Measurements from ENCODE around the gene ALDH16A1.
A peak's percentile ranks its signal among the peaks of the same experiment; 100 is the strongest.

ALDH16A1 gene

DNA sequence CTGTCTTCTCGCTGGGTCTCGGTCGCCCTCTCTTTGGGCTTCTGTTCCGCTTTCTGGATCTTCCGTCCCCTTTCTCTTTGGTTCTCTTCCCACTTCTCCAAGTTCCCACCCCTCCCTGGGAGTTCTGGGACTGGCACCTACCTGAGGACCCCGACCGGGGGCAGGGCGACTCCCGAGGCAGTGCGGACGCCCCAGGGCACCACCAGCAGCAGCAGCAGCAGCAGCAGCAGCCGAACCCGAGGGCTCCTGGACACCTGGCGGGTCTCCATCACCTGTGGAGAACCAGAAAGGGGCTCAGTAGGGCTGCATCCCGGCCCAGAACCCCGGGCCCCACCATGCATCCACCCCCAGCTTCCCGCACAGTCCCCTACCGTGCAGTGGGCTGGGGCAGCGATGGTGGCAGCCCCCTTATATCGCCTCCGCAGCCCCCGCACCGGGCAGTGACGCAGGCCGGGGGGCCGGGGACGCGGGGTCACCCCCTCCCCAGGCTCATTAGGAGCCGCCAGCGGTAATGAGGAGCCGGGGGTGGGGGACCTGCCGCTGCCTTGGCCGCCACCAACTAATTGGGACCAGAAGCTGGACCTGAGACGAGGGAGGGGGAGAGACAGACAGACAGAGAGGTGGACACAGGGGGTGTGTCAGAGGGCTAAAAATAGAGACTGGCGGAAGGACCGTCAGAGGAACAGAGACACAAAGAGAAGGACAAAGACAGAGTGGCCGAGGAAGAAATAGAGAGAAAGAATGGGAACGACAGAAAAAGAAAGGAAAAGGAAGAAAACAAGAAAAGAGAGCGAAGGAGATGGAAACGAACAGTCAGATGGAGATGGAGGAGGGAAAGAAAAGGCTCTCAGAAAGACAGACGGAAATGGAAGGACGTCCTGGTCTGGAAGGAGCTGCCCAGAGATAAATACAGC, 29.7 kb upstream of the ALDH16A1 start, which contains the start of gene PTH2:
Gene PTH2, minus strand, starts transcription at position 371 of the 914 bp plus-strand sequence. Its CDS starts 102 bp downstream, at position 269.
- DNase-seq (ENCODE audit: extremely low read depth in 1 of 2, low read depth in 1 of 2), result no peak

DNA sequence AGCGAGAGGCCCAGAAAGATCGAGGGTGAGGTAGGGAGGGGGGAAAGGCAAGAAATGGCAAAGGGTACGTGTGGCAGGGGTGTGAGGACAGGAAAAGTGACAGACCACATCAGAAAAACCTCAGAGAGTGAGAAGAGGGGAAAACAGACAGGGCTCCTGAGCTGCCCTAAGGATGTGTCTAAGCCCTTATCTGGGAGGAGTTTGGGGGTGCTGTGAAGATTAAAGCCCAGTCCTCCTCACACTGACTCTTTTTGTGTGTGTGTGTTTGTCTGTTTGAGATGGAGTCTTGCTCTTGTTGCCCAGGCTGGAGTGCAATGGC, 29.1 kb upstream of the ALDH16A1 start:
- DNase-seq (ENCODE audit: extremely low read depth in 1 of 2, low read depth in 1 of 2), result no peak

DNA sequence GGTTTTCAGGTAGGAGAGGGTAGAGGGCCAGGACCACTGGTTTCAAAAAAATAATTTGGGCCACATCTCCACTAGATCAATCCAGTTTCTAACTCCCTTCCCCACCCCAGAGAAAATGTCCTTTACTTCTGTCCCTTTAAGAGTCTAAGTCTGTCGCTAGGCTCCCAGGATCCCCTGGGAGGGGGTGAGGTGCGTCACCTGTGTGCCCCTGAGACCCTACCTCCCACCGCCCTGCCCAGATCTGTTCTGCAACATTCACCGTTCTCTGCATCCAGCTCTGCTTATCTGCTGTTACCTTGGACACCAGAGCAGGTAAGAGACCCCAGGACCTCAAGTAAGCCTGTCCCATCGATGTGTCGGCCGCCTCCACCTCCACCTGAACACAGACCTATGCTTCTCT, 27.8 kb upstream of the ALDH16A1 start, which contains the start of gene GFY:
Gene GFY, plus strand, starts transcription at position 211 of the 400 bp plus-strand sequence. CDS start 1,043 bp downstream, outside the sequence.
- no peak for DNase-seq (ENCODE audit: extremely low read depth in 1 of 2, low read depth in 1 of 2)

DNA sequence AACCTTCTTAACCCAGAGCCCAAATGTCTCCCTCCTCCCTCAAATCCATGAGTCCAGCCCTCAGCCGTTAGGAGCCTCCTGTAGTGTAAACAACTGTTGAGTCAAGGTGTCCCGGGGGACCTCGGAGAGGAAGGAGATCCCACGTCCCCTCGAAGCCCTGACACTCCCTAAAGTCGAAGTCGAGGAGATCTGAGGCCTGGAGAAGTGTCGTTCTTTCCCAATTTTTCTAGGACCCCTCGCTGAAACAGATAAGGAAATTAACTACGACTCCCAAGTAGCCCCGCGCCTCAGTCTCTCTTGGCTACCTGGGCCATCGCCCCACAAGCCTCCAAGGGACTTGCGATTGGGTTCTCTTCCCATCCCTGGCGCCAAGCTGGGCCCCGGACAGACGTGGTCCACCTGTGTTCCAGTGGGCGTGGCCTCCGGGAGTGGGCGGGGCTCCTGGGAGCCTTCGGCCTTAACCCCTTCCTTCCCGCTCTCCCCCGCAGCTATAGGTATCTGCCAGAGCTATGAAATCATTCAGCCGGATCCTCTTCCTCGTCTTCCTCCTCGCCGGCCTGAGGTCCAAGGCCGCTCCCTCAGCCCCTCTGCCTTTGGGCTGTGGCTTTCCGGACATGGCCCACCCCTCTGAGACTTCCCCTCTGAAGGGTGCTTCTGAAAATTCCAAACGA, 27.0 kb upstream of the ALDH16A1 start:
- no peak for DNase-seq (ENCODE audit: extremely low read depth in 1 of 2, low read depth in 1 of 2)

DNA sequence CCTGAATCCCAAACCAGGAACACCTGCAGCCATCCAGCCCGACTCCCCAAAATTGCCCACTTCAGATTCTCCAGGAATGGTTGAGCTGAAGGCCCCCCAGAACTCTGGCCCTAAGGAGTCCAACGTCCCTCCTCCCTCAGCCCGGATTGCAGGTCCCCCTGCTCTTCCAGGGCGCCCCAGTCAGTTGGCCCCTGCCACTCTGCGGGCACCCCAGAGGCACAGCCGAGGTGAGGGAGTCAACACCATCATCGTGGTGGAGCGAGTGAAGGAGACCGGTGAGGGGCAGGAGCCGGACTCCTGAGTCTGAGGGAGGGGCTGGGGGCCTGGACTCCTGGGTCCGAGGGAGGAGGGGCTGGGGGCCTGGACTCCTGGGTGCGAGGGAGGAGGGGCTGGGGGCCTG, 25.7 kb upstream of the ALDH16A1 start:
- DNase-seq (ENCODE audit: extremely low read depth in 1 of 2, low read depth in 1 of 2), result no peak

DNA sequence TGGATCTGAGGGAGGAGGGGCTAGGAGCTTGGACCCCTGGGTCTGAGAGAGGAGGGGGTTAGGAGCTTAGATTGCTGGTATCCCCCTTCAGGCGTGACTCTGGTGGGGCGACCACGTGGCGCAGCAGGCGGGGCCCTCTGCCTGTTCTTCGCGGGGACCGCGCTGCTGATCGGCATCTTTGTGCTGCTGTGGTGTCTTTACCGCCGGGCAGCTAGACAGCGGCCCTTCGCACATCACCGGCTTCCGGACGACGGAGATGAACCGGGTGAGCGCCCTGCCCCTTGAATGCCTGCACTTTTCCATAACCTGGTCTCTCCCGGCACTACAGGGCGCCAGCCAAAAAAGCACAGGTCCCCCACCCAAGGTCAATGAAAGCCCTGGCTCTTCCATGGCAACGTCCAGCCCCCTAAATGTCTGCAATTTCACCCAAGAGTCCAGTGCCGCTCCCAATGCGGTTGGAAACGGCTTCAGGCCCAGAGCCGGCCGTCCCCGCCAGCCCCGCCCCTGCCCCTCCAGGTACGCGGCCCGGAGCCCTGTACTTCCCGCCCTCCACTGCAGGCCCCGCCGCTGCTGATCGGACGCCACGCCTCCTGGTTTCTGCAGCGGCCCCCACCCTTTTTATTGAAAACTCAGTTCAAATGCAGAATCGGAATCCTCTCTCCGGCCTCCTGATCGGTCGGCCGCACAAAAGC, 25.0 kb upstream of the ALDH16A1 start:
- no peak for DNase-seq (ENCODE audit: extremely low read depth in 1 of 2, low read depth in 1 of 2)

DNA sequence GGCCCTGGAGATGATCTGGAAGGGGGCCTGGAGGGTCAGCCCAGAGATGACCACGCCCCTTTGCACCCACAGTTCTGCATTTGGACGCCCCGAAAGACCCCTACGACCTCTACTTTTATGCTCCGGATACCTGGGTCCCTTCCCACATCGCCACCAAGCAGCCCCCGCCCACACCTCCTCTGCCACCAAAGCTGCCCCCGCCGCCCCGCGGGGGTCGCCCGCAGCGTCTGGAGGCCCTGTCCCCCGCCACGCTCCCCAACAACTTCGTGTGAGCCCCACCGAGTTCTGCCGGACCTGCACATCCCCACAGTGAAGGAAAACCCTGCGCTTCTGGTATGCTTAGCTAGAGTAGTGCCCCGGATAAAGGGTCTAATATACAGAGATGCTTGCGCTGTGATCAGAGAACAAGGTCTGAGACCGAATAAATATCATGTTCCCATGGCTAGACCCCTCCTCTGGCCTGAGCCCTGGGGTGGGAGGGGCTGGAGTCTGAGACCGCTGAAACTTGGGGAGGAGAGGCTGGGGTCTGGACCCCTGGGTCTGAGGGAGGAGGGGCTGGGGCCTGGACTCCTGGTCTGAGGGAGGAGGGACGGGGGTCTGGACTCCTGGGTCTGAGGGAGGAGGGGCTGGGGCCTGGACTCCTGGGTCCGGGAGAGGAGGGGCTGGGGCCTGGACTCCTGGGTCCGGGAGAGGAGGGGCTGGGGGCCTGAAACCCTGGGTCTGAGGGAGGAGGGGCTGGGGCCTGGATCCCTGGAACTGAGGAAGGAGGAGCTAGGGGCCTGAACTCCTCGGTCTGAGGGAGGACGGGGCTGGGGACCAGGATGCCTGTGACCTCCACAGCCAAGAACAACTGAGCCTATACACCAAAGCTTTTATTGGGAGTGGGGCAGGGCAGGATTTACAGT, 24.2 kb upstream of the ALDH16A1 start:
- no peak for DNase-seq (ENCODE audit: extremely low read depth in 1 of 2, low read depth in 1 of 2)

DNA sequence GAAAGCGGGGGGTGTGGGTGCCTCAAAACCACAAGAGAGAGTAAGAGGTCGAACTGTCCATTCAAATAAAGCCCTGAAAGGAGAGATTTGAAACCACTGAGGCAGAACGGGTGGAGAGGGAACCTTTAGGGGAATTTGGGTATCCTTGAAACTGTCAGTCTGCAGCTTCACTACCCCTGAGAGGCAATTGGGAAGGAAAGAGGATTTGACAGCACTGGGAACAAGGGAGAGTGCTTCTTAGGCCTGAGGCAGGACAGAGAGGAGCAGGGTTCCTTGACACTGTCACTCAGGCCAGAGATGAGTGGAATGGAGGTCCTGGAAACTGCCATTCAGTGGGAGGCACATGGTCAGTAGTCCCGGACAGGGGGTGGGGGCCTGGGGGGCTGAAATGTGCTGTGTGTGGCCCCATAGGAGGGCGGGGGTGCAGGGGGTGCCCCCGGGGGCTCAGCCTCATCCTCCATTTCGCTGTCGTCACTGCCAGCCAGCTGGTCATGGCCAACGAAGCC, 22.8 kb upstream of the ALDH16A1 start:
- DNase-seq (ENCODE audit: extremely low read depth in 1 of 2, low read depth in 1 of 2), result no peak

DNA sequence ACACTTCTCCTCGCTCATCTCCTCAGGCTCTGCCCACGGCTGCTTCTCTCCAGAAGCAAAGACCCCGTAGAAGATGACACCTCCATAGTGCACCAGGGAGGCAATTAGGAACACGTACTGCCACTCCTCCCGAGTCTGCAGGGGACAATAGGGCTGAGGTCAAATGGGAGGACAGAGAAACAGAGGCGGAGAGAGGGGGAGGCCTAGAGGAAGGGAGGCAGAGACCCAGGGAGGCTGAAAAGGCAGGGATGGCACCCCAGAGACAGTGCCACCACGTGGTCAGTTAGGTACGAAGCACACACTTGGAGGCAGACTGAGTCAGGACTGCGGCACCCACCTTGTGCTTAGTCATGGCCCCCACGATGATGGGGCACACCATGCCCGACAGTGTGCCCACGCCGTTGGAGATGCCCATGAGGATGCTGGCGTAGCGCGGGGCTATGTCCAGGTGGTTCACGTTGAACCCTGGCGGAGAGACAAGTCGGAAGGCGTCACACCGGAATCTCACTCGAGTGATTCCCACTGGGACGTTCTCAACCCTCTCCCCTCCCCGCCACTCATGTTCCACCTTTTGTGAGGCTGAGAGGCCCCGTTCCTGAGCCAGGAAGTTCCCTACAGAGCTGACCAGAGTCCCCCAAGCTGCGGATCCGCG, 22.2 kb upstream of the ALDH16A1 start:
- no peak for DNase-seq (ENCODE audit: extremely low read depth in 1 of 2, low read depth in 1 of 2)

DNA sequence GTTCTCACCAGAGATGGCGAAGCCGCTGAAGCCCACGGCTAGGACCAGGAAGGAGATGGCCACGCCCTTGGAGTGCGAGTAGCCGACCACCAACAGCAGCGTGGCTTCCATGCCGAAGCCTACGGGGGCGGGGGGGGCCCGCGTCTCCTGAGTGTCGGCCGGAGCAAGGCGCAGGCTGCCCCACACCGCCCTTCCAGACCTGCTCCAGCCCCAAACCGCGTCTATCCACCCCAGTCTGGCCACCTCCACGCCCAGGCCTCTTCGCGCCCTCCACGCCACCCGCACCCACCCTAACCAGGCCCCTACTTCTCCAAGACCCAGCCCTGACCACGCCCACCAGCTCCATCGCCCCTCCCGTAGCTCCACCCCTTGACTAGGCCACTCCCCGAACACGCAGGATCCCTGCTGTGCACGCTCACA, 21.7 kb upstream of the ALDH16A1 start:
- no peak for DNase-seq (ENCODE audit: extremely low read depth in 1 of 2, low read depth in 1 of 2)

DNA sequence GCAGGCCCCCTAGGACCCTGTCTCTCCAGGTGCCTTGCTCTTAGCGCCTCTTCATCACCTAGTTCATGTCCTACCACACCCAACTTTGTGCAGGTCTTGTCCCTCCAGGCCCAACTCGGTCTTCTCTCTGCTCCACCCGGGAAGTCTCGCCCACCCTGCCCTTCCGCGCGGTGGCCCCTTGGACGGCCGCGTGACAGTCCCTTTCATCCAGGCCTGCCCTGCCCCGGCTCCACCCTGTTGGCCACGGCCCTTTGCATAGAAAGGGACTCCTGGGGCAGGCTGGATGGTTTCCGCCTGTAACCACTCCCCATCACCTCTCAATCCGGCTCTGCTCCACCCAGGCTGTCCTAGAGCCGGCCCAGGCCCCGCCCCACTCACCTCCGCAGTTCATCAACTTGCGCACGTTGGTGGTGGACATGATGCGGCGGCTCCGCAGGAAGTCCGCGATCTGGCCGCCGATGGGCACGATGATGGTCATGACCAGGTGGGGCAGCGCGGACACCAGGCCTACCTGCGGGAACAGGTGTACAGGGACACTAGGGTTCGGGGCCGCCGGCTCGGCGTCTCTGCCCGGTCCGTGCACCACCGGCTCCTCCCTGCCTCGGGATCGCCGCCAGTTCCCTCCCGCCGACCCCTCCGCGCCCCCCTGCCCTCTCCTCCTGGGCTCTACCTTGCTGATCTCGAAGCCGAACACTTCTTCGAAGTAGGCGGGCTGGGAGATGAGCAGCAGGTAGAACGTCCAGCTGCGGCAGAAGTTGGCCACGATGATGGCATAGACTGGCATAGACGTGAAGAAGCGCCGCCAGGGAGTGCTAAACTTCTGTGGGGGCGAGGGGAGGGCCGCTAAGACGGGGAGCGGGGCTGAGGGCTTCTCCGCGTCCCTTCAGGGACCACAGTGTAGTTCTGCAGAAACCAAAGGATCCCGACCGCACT, 20.6 kb upstream of the ALDH16A1 start:
- no peak for DNase-seq (ENCODE audit: extremely low read depth in 1 of 2, low read depth in 1 of 2)

DNA sequence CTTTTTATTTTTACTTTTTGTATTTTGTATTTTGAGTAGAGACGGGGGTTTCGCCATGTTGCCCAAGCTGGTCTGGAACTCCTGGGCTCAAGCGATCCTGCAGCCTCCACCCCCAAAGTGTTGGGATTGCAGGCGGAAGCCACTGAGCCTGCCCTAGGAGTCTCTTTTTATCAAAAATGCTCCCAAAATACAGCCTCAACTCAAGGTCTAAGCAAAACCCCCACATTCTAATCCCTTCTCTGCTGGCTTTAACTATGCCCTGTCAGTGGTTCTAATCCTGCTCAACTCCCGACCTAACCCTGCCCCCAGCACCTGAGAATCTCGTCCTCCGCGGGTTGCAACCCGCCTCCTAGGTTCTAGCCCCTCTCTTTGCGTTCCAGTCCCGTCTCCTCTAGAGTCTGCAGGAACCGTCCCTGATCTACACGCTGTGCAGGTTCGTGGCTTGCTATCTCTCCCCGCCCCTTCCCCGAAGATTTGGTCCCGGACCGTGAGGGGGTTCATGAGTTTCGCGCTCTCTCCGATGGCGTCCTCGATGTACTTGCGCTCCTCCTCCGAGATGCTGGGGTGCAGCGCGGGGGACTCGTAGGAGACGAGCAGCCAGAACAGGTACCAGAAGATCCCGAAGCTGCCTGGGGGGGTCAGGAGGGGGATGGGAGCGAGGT, 19.7 kb upstream of the ALDH16A1 start:
- no peak for DNase-seq (ENCODE audit: extremely low read depth in 1 of 2, low read depth in 1 of 2)

DNA sequence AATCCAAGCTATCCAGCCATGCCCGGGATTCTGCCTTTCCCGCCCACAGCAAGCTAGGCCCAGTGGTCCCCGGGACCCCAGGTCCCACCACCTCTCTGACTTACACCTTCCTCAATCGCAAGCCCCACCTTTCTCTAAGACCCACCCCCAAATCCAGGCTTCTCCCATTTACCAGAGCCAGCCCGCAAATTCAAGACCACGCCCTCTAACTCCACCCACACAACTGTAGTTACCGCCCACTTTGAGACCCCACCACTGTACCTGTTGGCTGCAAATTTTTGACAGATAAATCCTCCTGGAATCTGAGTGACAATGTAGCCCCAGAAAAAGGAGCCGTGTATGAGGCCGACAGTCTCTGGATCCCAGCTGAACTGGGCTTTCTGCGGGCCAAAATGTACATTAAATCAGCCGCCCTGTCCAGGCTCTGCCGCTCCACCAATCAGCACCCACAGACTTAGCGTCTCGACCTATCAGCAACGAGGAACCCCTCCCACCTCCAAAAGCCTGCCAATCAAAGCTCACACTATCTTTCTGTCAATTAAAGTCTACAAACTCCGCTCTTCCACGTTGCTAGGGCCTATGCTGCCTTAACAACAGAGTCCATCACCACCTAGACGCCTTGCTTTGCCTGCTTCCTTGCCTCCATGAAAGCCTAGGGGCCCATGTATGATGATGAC, 18.0 kb upstream of the ALDH16A1 start:
- DNase-seq (ENCODE audit: extremely low read depth in 1 of 2, low read depth in 1 of 2), result no peak

DNA sequence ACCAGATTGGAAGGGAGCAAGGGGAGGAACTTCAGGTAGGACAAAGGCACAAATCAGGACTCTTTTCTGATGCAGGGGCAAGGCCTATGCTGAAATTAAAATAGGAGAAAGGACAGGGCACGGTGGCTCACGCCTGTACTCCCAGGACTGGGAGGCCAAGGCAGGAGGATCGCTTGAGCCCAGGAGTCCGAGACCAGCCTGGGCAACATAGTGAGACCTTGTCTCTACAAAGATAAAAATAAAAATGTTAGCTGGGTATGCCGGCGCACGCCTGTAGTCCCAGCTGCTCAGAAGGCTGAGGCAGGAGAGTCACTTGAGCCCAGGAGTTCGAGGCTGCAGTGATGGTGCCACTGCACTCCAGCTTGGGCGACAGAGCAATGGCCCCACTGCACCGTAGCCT, 17.4 kb upstream of the ALDH16A1 start:
- DNase-seq (ENCODE audit: extremely low read depth in 1 of 2, low read depth in 1 of 2), result no peak

DNA sequence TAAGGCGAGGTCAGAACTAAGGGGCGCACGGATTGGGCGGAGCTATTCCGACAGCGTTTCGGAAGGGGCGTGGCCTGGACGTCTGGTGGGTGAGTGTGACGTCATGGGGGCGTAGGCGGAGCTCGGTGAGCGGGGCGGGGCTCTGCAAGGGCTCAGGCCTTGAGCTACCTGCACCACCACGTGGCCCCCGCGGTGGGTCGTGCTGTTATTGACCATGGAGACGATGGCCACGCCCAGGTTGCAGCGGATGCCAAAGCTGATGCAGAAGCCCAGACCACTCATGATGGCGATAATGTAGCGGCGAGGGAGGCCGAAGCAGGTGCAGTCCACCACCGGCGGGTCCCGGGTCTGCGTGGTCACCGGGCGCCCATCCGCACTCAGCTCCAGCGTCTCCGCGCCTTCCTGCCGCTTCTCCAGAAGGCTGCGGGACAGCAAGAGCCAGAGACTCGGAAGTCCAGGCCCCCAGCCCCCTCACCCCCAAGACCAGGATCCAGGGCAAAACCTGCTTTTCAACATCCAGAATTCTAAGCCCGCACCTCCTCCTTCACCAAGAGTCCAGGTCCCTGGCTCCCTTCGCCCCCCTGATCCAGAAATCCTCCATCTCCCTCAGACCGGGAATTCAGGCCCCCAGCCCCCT, 16.5 kb upstream of the ALDH16A1 start:
- DNase-seq (ENCODE audit: extremely low read depth in 1 of 2, low read depth in 1 of 2), result peak; percentile 38 to 71

DNA sequence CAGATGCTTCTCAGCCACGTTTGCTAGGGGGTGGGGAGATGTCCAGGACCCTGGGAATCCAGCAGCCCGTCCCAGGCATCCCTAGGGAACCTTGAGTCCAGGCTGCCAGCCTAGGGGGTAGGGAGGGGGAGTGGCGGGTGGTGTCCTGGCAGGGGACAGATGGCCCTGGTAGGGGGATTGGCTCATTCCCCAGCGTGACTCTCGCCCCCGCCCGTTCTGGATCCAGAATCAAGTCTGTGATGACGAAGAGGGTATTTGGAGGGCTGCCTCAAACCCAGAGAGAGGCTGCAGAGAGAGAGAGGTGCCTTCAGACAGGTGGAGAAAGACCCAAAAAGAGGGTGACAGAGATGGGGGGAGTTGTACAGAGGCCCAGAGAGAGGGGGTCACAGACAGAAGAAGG, 15.8 kb upstream of the ALDH16A1 start:
- DNase-seq (ENCODE audit: extremely low read depth in 1 of 2, low read depth in 1 of 2), result no peak

DNA sequence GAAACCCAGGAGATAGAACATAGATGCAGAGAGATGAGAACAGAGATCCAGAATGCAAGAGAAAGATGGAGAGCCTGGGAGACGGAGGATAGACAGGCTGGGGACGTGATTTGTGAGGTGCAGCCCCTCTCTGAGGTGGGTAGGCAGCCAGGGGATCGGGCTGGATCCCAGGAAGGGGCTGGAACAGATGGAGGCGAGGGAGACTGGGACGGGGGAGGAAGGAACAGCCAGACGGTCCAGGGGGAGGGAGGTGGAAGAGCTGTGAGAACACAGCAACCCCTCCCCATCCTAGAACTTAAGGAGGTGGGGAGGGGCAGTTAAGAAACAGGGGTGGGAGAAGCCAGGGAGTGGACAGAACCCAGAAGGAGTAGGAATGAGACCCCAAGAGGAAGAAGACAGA, 14.8 kb upstream of the ALDH16A1 start:
- no peak for DNase-seq (ENCODE audit: extremely low read depth in 1 of 2, low read depth in 1 of 2)

Data from stimulated activated CD8-positive, alpha-beta memory T cell treated with anti-CD3 and anti-CD28 coated beads, Interleukin-7, amount 100 ng/mL, for 48 hours (primary cell).